ENCODE results near the gene TUBB. TPM values are rescaled to one million over a fixed set of nuclear protein-coding genes. Genes with fewer than 3 reads are reported as not detected.

Gene TUBB
- total and polyA plus RNA-seq, 2 of the 4 experiments (the other 2 are of a cell fraction) = 1,401 to 2,004 TPM

DNA sequence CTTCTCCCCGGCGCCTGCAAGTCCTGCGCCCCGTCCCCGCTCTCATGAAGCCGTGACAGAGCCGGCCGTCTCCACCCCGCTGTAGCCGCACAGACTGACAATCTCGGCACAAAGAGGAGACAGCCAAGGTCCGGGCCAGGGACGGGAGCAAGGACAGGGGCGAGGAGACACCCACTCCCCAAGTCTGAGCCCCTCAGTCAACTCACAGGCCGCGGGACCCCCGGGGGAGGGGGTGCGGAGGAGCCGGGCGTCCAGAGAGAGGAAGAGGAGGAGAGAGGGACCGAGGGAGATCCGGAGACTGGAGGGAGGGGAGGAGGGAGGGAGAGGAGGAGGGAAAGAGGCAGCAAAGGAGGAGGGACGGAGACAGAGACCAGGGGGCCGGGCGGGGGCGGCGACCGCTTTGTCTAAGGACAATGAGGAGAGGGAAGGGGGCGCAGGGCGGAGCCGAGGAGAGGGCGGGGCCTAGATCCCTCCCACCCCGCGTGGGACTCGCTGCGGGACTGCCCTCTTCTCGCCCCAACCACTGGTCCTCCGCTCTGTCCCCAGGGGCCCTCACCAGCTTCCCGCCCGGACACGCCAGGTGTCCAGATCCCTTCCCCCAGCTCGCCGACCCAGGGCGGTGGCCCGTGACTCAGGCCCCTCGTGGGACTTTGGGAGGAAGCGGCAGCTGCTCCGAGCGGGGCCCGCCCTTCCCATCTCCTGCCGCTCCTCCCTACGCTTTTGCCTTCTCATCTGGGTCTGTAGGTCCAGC, 33.1 kb upstream of the TUBB start (continued):
- TF ChIP-seq FOS (IDR thresholded peaks at IDR 0.05; ENCODE audit: low read depth, low read length) = peak; percentile 45; the same call in 1 of the 2 replicates
- TF ChIP-seq RAD21 (IDR thresholded peaks at IDR 0.05; ENCODE audit: low read length) = no peak
- peak; percentile 95 for TF ChIP-seq MAZ (IDR thresholded peaks at IDR 0.05; ENCODE audit: borderline replicate concordance, low read depth, low read length)

DNA sequence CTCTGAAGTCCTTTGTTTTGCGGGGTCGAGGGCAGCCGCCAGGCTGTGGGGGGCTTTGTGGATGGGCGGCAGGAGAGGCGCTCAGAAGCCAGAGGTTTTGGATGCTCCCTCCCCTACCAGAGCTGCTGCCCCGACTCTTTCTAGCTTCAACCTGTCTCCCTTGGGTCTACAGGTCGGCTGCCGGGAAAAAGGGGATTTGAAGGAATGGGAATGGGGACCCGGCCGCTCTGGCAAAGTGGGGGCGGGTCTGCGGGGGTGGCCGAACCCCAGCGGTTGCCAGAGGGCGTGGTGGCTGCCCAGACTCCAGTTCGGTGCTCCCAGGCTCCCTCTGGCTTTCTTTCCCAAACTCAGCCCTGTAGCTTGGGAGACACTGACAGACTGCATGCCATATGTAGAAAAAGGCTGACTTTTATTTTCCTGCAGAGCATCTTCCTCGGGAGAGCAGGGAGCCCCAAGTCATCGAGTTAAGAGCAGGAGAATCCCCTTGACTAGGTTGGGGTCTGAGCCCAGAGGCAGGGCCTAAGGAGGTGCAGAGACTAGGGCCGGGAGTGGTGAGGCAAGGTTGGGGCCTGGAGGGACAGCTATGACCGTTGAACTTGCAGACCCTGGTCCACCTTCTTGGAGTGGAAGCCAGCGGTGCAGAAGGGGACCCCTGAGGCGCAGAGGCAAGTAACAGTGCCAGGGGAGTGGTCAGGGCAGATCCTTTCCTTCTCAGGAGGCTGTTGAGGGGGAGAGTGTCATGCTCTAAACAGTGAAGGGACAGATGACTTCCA, 32.3 kb upstream of the TUBB start:
- peak overlapping the region; percentile 92 for H2BK5ac ChIP-seq (ENCODE audit: low read depth, low read length, poor library complexity, severe bottlenecking)
- peak overlapping the region; percentile 88 to 96 for H4K8ac ChIP-seq (ENCODE audit: low read depth in 2 of 2, low read length in 2 of 2)
- 13% methylated on average over 6 of the region's 22 CpGs; no CpG with 5 or more reads in 1 of the 2 experiments for WGBS, 2 experiments (ENCODE audit: extremely low coverage in 2 of 2, insufficient read length in 1 of 2)
- ATAC-seq (ENCODE audit: low read depth) (no peak), DNase-seq (peak; percentile 47)
- peak overlapping the region; percentile 98 for H2AK5ac ChIP-seq (ENCODE audit: low read depth, low read length)
- dilution Hi-C loops (cut with HindIII; ENCODE audit: low sequenced_read_pairs, unreplicated experiment) = no loop called here
- H2BK20ac ChIP-seq (ENCODE audit: low read depth, low read length) = peak overlapping the region; percentile 60; the same call in 1 of the 2 replicates
- BruUV-seq (replicated peaks) = TSS peak; percentile 27
- H4K91ac ChIP-seq (ENCODE audit: insufficient read depth, low read depth, low read length) = peak overlapping the region; percentile 97
- H3K18ac ChIP-seq (ENCODE audit: low read depth, low read length) = peak overlapping the region; percentile 65
- peaks cover 18 to 41% of the 10 kb centered on the region in 2 experiments; a peak in 3 of 4 replicates for H3K79me1 ChIP-seq (ENCODE audit: low read depth in 1 of 2, low read length in 2 of 2)
- H2AK9ac ChIP-seq (replicated peaks; ENCODE audit: low read depth, low read length, poor library complexity) = peak overlapping the region; percentile 100
- no peaks in the 10 kb centered on the region for H3K9me3 ChIP-seq (ENCODE audit: control insufficient read depth, insufficient read depth, low read length)
- intact Hi-C loops (cut with micrococcal nuclease) = no loop called here
- peak overlapping the region; percentile 40; the same call in 2 of the 3 replicates for H2BK15ac ChIP-seq (ENCODE audit: low read depth, low read length)
- peak overlapping the region; percentile 89 for H2AFZ ChIP-seq (replicated peaks; ENCODE audit: low read length, poor library complexity)
- peak overlapping the region; percentile 82 for H2BK120ac ChIP-seq (ENCODE audit: low read depth, low read length)
- peak overlapping the region; percentile 96 for H3K27ac ChIP-seq (ENCODE audit: insufficient read depth, low read length)
- H3K4me2 ChIP-seq (ENCODE audit: low read depth, low read length) = peak overlapping the region; percentile 73
- H3K56ac ChIP-seq (ENCODE audit: extremely low read depth, insufficient read depth, low read length) = peak overlapping the region; percentile 95
- peaks cover 21% of the 10 kb centered on the region for H3K36me3 ChIP-seq (ENCODE audit: control insufficient read depth, insufficient read depth, low read length)
- H3K4me3 ChIP-seq (ENCODE audit: insufficient read depth, low read depth, low read length) = peak overlapping the region; percentile 97
- POLR2A ChIA-PET (ENCODE audit: unreplicated experiment) = interaction anchor here (0.5 to 0.6 kb wide), 2 partner anchors 34 to 59 kb away, joined by 3 read pairs; no protein-coding TSS in a partner anchor
- peak overlapping the region; percentile 69 for H4K5ac ChIP-seq (ENCODE audit: low read depth, low read length)
- H3K9me1 ChIP-seq (ENCODE audit: insufficient read depth, low read length) = peaks cover 13% of the 10 kb centered on the region
- no peaks in the 10 kb centered on the region for H3K27me3 ChIP-seq (ENCODE audit: control insufficient read depth, insufficient read depth, low read length)
- peak overlapping the region; percentile 98 for H3K4ac ChIP-seq (ENCODE audit: low read depth, low read length)
- H3K4me1 ChIP-seq (ENCODE audit: control insufficient read depth, insufficient read depth, low read length) = peaks cover 19% of the 10 kb centered on the region
- H3K23ac ChIP-seq (ENCODE audit: low read depth, low read length) = peak overlapping the region; percentile 93
- in situ Hi-C loops (cut with MboI; ENCODE audit: low sequenced_read_pairs) = no loop called here
- CTCF ChIA-PET = interaction anchor here (0.7 to 2.2 kb wide), 2 partner anchors 9 to 35 kb away, joined by 3 to 6 read pairs; no protein-coding TSS in a partner anchor
- peak overlapping the region; percentile 97 for H3K14ac ChIP-seq (replicated peaks; ENCODE audit: low read depth, low read length)
- H3K9ac ChIP-seq (ENCODE audit: low read depth, low read length) = peak overlapping the region; percentile 92
- peaks cover 31% of the 10 kb centered on the region for H4K20me1 ChIP-seq (ENCODE audit: insufficient read depth, low read length)
- TF ChIP-seq RFX5 (IDR thresholded peaks at IDR 0.05; ENCODE audit: low read depth, low read length) (no peak), SMC3 (IDR thresholded peaks at IDR 0.05; ENCODE audit: low read depth, low read length) (0 out of 2 replicates have a peak, but pooled peaks have one; percentile 7), POLR2A (IDR thresholded peaks at IDR 0.05; ENCODE audit: low read depth, low read length) (peak; percentile 68; the same call in 1 of the 2 replicates), RCOR1 (IDR thresholded peaks at IDR 0.05; ENCODE audit: insufficient replicate concordance, low read length) (no peak)
- TF ChIP-seq, protein P1, sequence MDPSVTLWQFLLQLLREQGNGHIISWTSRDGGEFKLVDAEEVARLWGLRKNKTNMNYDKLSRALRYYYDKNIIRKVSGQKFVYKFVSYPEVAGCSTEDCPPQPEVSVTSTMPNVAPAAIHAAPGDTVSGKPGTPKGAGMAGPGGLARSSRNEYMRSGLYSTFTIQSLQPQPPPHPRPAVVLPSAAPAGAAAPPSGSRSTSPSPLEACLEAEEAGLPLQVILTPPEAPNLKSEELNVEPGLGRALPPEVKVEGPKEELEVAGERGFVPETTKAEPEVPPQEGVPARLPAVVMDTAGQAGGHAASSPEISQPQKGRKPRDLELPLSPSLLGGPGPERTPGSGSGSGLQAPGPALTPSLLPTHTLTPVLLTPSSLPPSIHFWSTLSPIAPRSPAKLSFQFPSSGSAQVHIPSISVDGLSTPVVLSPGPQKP (IDR thresholded peaks at IDR 0.05; ENCODE audit: borderline replicate concordance, low read depth, low read length) = no peak
- TF ChIP-seq, protein P2, sequence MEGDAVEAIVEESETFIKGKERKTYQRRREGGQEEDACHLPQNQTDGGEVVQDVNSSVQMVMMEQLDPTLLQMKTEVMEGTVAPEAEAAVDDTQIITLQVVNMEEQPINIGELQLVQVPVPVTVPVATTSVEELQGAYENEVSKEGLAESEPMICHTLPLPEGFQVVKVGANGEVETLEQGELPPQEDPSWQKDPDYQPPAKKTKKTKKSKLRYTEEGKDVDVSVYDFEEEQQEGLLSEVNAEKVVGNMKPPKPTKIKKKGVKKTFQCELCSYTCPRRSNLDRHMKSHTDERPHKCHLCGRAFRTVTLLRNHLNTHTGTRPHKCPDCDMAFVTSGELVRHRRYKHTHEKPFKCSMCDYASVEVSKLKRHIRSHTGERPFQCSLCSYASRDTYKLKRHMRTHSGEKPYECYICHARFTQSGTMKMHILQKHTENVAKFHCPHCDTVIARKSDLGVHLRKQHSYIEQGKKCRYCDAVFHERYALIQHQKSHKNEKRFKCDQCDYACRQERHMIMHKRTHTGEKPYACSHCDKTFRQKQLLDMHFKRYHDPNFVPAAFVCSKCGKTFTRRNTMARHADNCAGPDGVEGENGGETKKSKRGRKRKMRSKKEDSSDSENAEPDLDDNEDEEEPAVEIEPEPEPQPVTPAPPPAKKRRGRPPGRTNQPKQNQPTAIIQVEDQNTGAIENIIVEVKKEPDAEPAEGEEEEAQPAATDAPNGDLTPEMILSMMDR (conservative IDR thresholded peaks at IDR 0.05; ENCODE audit: low read depth, low read length) = peak; percentile 33
